Neural progenitor cell (in vitro differentiated cells): ENCODE measurements around the gene AGK. TPM values are rescaled to one million over a fixed set of nuclear protein-coding genes. Genes with fewer than 3 reads are reported as not detected.
"Not testable (repeated sequence)": the region's sequence is repeated elsewhere in the genome, so short reads cannot be mapped to it uniquely, and the experiment has no call there.

Source experiments
- DNase-seq: peaks from one replicate; pipeline ENCODE4 v3.0.0-alpha.2; 2016; ENCODE audit warnings: low spot score
- H2AFZ ChIP-seq: fragments of 200-600 bp; sonication (generic); replicated peaks from 2 replicates; pipeline ENCODE4 v1.6.1; 2016; ENCODE audit warnings: antibody characterized with exemption
- H3F3A ChIP-seq: fragments of 200-600 bp; sonication (generic); 2 replicates; pipeline ENCODE4 v1.6.1; 2016; ENCODE audit warnings: antibody characterized with exemption, low read depth
- H3K27ac ChIP-seq: fragments of 200-600 bp; sonication (generic); 2 replicates; pipeline ENCODE4 v1.5.1; 2016; ENCODE audit warnings: mild to moderate bottlenecking
- H3K27me3 ChIP-seq: fragments of 200-600 bp; sonication (generic); 2 replicates; pipeline ENCODE4 v1.6.1; 2016; ENCODE audit warnings: mild to moderate bottlenecking, moderate library complexity
- H3K36me3 ChIP-seq: fragments of 200-600 bp; sonication (generic); 2 replicates; pipeline ENCODE4 v1.5.1; 2016
- H3K4me1 ChIP-seq: fragments of 200-600 bp; sonication (generic); 2 replicates; pipeline ENCODE4 v1.6.1; 2016; ENCODE audit warnings: mixed run types
- H3K4me2 ChIP-seq: fragments of 200-600 bp; sonication (generic); 2 replicates; pipeline ENCODE4 v1.6.1; 2016
- H3K4me3 ChIP-seq: fragments of 200-600 bp; sonication (generic); 2 replicates; pipeline ENCODE4 v1.5.1; 2016
- H3K79me2 ChIP-seq: fragments of 200-600 bp; sonication (generic); 2 replicates; pipeline ENCODE4 v1.6.1; 2016; ENCODE audit warnings: low read depth
- H3K9ac ChIP-seq: fragments of 200-600 bp; sonication (generic); 2 replicates; pipeline ENCODE4 v1.6.1; 2016
- H3K9me3 ChIP-seq: fragments of 200-600 bp; sonication (generic); 2 replicates; pipeline ENCODE4 v1.5.1; 2016; ENCODE audit warnings: low read depth
- H4K20me1 ChIP-seq: fragments of 200-600 bp; sonication (generic); 2 replicates; pipeline ENCODE4 v1.6.1; 2016; ENCODE audit warnings: low read depth
- H3K27ac Mint-ChIP-seq: 3 replicates; pipeline ENCODE4 v1.8.0; 2021; ENCODE audit warnings: mixed read lengths
- H3K27me3 Mint-ChIP-seq: 2 replicates; pipeline ENCODE4 v1.8.0; 2022; ENCODE audit warnings: low read depth, mild to moderate bottlenecking, inconsistent platforms, moderate library complexity, mixed read lengths; ENCODE audit not compliant: insufficient read depth
- H3K36me3 Mint-ChIP-seq: 3 replicates; pipeline ENCODE4 v1.8.0; 2021; ENCODE audit warnings: mixed read lengths
- H3K4me1 Mint-ChIP-seq: 3 replicates; pipeline ENCODE4 v1.8.0; 2021; ENCODE audit warnings: mixed read lengths
- H3K4me3 Mint-ChIP-seq: 3 replicates; pipeline ENCODE4 v1.8.0; 2021; ENCODE audit warnings: mild to moderate bottlenecking, moderate library complexity, mixed read lengths
- H3K9me3 Mint-ChIP-seq: 3 replicates; pipeline ENCODE4 v1.8.0; 2020; ENCODE audit warnings: mixed read lengths
- EZH2 ChIP-seq: fragments of 200-600 bp; sonication (generic); IDR thresholded peaks from 2 replicates; pipeline ENCODE4 v1.6.1; 2017; ENCODE audit warnings: antibody characterized with exemption, mild to moderate bottlenecking, moderate library complexity
- EZH2phosphoT487 ChIP-seq: fragments of 200-600 bp; sonication (generic); IDR thresholded peaks from 2 replicates; pipeline ENCODE4 v1.6.1; 2017; ENCODE audit warnings: antibody characterized with exemption
- total RNA-seq: library from RNA; depleted of rRNA; stranded (reverse); fragments of >200 nt; gene quantifications from 2 replicates; pipeline ENCODE4 v1.2.3, GENCODE V29; 2015; ENCODE audit warnings: low replicate concordance
- TF ChIP-seq, protein P1 (sequence below): fragments of 200-600 bp; sonication (generic); IDR thresholded peaks from 2 replicates; pipeline ENCODE4 v1.5.1; 2017; ENCODE audit warnings: antibody characterized with exemption, mild to moderate bottlenecking

The AGK gene
- total RNA-seq, 1 donor from 2014 or later: 42.6 TPM

DNA sequence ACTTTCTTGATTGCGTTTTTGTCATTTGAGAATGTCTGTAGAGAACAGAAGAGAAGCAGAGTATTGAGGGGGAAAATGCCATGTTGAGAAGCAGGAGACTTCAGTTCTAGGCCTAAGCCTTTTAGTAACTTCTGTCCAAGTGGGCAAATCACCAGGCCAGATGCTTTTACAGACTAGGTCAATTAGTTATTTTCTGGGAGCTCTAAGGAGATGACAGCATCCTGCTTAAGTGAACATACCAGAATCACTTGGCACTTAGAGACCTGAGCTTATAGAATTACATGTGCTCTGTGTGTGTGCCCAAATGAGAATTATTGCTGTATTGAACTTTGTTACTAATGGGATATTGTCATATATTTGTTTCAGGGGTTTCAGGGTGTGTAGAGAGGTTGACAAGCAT is 24.0 kb downstream of the AGK start:
- Histone ChIP-seq H3K9me3 (no peaks in the 10 kb centered on the region), H3F3A (no peaks in the 10 kb centered on the region), H3K4me3 (no peak overlapping the region), H3K4me1 (no peaks in the 10 kb centered on the region), H3K27me3 (no peaks in the 10 kb centered on the region), H3K4me2 (no peak overlapping the region), H3K79me2 (no peaks in the 10 kb centered on the region), H3K36me3 (no peaks in the 10 kb centered on the region), H3K27ac (no peak overlapping the region), H4K20me1 (no peaks in the 10 kb centered on the region), H3K9ac (no peak overlapping the region), H2AFZ (no peak overlapping the region)
- H3K27me3 Mint-ChIP-seq: no peaks in the 10 kb centered on the region
- no peak overlapping the region for H3K27ac Mint-ChIP-seq
- TF ChIP-seq EZH2: no peak
- TF ChIP-seq EZH2phosphoT487: no peak
- TF ChIP-seq, protein P1, sequence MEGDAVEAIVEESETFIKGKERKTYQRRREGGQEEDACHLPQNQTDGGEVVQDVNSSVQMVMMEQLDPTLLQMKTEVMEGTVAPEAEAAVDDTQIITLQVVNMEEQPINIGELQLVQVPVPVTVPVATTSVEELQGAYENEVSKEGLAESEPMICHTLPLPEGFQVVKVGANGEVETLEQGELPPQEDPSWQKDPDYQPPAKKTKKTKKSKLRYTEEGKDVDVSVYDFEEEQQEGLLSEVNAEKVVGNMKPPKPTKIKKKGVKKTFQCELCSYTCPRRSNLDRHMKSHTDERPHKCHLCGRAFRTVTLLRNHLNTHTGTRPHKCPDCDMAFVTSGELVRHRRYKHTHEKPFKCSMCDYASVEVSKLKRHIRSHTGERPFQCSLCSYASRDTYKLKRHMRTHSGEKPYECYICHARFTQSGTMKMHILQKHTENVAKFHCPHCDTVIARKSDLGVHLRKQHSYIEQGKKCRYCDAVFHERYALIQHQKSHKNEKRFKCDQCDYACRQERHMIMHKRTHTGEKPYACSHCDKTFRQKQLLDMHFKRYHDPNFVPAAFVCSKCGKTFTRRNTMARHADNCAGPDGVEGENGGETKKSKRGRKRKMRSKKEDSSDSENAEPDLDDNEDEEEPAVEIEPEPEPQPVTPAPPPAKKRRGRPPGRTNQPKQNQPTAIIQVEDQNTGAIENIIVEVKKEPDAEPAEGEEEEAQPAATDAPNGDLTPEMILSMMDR: no peak
- H3K9me3 Mint-ChIP-seq: peaks cover 7% of the 10 kb centered on the region
- no peaks in the 10 kb centered on the region for H3K4me1 Mint-ChIP-seq
- no peak overlapping the region for H3K4me3 Mint-ChIP-seq
- H3K36me3 Mint-ChIP-seq: peaks cover 21% of the 10 kb centered on the region
- no peak for DNase-seq

DNA sequence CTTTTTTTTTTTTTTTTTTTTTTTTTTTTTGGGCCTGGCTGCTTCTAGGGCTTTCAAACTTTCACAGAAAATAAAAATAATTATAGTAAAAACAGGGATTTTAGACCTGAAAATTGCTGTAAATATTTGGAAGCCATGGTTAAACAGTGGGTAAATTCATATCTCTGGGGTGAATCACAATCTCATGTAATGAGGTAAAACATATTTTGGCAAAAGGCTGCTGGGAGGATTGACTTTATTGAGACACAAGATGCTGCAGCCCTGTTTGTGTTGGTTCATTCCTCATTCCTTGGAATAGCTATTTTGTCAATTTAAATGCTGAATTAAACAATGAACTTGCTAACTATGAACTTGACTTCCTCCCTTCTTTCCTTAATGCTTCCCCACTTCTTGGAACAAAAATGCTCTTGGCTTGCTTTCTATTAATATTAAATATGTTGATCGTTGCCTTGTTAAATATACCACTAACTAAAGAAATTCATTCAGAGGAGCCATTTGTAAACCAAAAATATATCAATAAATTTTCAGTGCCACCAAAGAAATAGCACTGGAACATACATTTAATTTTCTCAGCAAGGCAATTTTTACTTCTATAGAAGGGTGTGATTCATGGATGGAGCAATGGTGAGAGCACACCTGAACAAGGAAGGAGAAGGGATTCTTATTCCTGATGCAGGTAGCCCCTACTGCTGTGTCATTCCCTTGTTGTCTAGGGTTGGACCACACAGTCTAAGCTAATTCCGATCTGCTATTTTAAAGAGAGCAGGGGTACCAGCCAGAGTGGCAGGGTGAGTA is 24.6 kb downstream of the AGK start:
- Histone ChIP-seq H3K4me1 (no peaks in the 10 kb centered on the region), H3K9ac (no peak overlapping the region), H3K27me3 (no peaks in the 10 kb centered on the region), H3K36me3 (no peaks in the 10 kb centered on the region), H3K27ac (no peak overlapping the region), H3K4me3 (no peak overlapping the region), H4K20me1 (no peaks in the 10 kb centered on the region), H3F3A (no peaks in the 10 kb centered on the region), H2AFZ (no peak overlapping the region), H3K4me2 (no peak overlapping the region), H3K79me2 (no peaks in the 10 kb centered on the region), H3K9me3 (no peaks in the 10 kb centered on the region)
- Mint-ChIP-seq H3K27me3 (no peaks in the 10 kb centered on the region), H3K27ac (no peak overlapping the region), H3K4me1 (no peaks in the 10 kb centered on the region), H3K9me3 (peaks cover 7% of the 10 kb centered on the region), H3K36me3 (peaks cover 21% of the 10 kb centered on the region), H3K4me3 (no peak overlapping the region)
- no peak for DNase-seq
- TF ChIP-seq, protein P1: no peak
- TF ChIP-seq EZH2 (no peak), EZH2phosphoT487 (no peak)

DNA sequence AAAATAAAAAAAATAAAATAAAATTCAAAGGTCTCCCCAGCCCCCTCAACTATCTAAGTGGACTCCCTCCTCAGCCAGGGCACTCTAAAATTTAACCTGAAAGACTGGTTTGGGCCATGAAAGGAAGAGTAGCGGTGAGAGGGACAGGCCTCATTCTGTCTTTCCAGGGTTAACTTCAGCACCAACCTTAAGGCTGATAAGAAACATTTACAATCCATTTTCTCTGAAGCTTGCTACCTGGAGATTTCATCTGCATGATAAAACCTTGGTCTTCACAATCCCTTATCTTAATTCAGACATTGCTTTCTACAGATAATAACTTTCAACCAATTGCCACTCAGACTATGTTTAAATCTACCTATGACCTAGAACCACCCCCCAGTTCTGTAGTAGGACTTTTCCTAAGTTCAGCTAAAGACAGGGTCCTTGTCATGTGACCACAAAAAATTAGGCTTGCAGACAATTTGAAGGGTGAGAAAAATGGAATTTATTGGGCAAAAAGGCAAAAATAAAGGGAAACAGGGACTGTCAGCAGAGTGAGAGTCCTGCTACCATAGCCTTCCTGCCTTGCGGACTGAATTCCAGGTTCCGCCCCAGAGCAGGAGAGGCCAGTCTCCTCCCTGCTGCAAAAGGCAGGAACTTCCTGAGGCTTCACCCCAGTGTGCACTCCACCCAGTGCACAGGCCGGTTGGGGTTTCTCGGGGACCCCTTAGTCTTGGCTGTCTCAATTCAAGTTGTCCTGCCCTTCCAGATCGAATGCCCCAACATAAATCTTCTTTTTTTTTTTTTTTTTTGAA is 26.0 kb downstream of the AGK start:
- H3K4me3 Mint-ChIP-seq: no peak overlapping the region
- no peaks in the 10 kb centered on the region for H3K4me1 ChIP-seq
- H3K27ac Mint-ChIP-seq: no peak overlapping the region
- no peak overlapping the region for H3K4me3 ChIP-seq
- no peak overlapping the region for H3K27ac ChIP-seq
- H3K9ac ChIP-seq: no peak overlapping the region
- no peaks in the 10 kb centered on the region for H3K9me3 ChIP-seq
- H3F3A ChIP-seq: no peaks in the 10 kb centered on the region
- DNase-seq: no peak
- no peaks in the 10 kb centered on the region for H3K27me3 Mint-ChIP-seq
- H4K20me1 ChIP-seq: no peaks in the 10 kb centered on the region
- H2AFZ ChIP-seq: no peak overlapping the region
- no peaks in the 10 kb centered on the region for H3K79me2 ChIP-seq
- H3K27me3 ChIP-seq: no peaks in the 10 kb centered on the region
- peaks cover 7% of the 10 kb centered on the region for H3K9me3 Mint-ChIP-seq
- H3K36me3 Mint-ChIP-seq: peaks cover 21% of the 10 kb centered on the region
- no peaks in the 10 kb centered on the region for H3K36me3 ChIP-seq
- H3K4me1 Mint-ChIP-seq: no peaks in the 10 kb centered on the region
- no peak for TF ChIP-seq EZH2phosphoT487
- TF ChIP-seq, protein P1: no peak
- TF ChIP-seq EZH2: no peak
- H3K4me2 ChIP-seq: no peak overlapping the region

DNA sequence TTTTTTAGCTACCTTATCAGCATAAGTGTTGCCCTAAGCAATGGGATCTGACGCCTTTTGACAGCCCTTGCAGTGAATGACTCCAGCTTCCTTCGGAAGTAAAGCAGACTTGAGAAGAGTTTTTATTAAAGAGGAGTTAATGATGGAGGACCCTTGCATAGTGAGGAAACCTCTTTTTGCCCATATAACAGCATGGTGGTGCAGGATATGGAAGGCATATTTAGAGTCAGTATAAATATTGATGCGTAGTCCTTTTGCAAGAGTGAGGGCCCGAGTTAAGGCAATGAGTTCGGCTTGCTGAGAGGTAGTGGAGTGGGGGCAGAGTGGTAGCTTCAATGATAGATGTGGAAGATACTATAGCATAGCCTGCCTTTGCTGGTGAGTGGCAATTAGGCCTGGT is 28.7 kb downstream of the AGK start:
- H3K9me3 ChIP-seq, H3K27ac ChIP-seq, DNase-seq, H2AFZ ChIP-seq, H3K4me1 ChIP-seq, H3K27ac Mint-ChIP-seq, H3K27me3 ChIP-seq, H3K27me3 Mint-ChIP-seq, H3K36me3 ChIP-seq, H3K4me2 ChIP-seq, H3K4me3 Mint-ChIP-seq, H3F3A ChIP-seq, H3K9me3 Mint-ChIP-seq, H4K20me1 ChIP-seq, H3K9ac ChIP-seq, H3K79me2 ChIP-seq, H3K4me3 ChIP-seq, H3K4me1 Mint-ChIP-seq: not testable (repeated sequence)
- H3K36me3 Mint-ChIP-seq: peaks cover 25% of the 10 kb centered on the region

DNA sequence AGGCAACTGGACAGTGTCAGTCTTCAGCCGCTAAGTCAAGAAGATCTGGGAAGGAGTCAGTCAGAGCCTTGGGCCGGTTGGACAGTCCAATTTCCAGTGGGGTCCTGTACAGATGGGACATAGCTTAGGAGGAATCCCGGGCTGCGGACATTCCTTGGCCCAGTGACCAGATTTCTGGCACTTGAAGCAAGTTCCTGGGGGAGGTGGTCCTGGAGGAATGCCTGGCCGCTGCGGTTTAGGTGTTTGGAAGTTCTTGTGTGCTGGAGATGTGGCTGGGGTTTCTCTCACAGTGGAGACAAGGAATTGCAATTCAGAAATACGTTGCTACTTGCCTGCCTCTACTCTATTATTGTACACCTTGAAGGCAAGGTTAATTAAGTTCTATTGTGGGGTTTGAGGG is 30.9 kb downstream of the AGK start:
- H4K20me1 ChIP-seq, H3K27ac ChIP-seq, DNase-seq, H3K36me3 ChIP-seq, H3K27me3 ChIP-seq, H3K27ac Mint-ChIP-seq, H3K79me2 ChIP-seq, H3K4me2 ChIP-seq, H3K9ac ChIP-seq, H3K27me3 Mint-ChIP-seq, H2AFZ ChIP-seq, H3K9me3 Mint-ChIP-seq, H3K9me3 ChIP-seq, H3K4me1 ChIP-seq, H3F3A ChIP-seq, H3K4me1 Mint-ChIP-seq, H3K4me3 ChIP-seq, H3K4me3 Mint-ChIP-seq: not testable (repeated sequence)
- H3K36me3 Mint-ChIP-seq: peaks cover 20% of the 10 kb centered on the region
